Measurements from ENCODE around the gene PRSS2. TPM values are rescaled to one million over a fixed set of nuclear protein-coding genes. Genes with fewer than 3 reads are reported as not detected.
"Not testable (repeated sequence)": the region's sequence is repeated elsewhere in the genome, so short reads cannot be mapped to it uniquely, and the experiment has no call there.

The PRSS2 gene
- total RNA-seq, 2 experiments from 2014 or later: not detected

DNA sequence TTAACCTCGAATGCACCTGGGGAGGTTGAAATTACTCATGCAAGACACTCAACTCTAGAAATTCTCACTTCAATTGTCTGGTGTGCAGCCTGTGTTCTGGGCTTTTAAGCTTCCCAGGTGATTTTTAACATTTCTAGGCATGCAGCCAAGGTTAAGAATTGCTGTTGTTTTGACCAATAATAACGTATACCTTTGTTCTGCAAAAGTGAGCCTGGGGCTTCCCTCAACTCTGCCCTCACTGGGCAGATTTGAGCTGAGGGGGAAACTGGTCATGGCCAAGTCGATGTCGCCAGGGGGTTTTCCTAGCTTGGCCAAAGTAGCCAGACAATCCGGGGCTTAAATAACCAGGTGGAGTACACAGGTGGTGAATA, 568 bp downstream of the PRSS2 start:
- POLR2A ChIA-PET: interaction anchor here (1.0 to 1.5 kb wide), 2 partner anchors 14 to 134 kb away, joined by 3 read pairs; no protein-coding TSS in a partner anchor
- DNase-seq: no peak
- H3K36me3 Mint-ChIP-seq (ENCODE audit: low read depth): no peaks in the 10 kb centered on the region
- H3K27me3 Mint-ChIP-seq: no peaks in the 10 kb centered on the region
- H3K4me3 Mint-ChIP-seq: no peak overlapping the region
- no peak overlapping the region for H3K27ac Mint-ChIP-seq
- peaks cover 15% of the 10 kb centered on the region for H3K4me1 Mint-ChIP-seq
- H3K9me3 Mint-ChIP-seq: no peaks in the 10 kb centered on the region
- CTCF ChIA-PET: no interaction called here

GRCh38 chr7:142772051-142772450, 1.3 kb downstream of the PRSS2 start:
- Mint-ChIP-seq H3K27ac (no peak overlapping the region), H3K4me1 (peaks cover 15% of the 10 kb centered on the region), H3K36me3 (ENCODE audit: low read depth) (no peaks in the 10 kb centered on the region), H3K27me3 (no peaks in the 10 kb centered on the region), H3K9me3 (no peaks in the 10 kb centered on the region), H3K4me3 (no peak overlapping the region)
- ChIA-PET CTCF (no interaction called here), POLR2A (interaction anchor here (1.0 to 1.5 kb wide), 2 partner anchors 14 to 135 kb away, joined by 3 read pairs; no protein-coding TSS in a partner anchor)
- no peak for DNase-seq

GRCh38 chr7:142772673-142773072, 1.9 kb downstream of the PRSS2 start:
- no peak for DNase-seq
- no peaks in the 10 kb centered on the region for H3K36me3 Mint-ChIP-seq (ENCODE audit: low read depth)
- H3K4me3 Mint-ChIP-seq: no peak overlapping the region
- peaks cover 17% of the 10 kb centered on the region for H3K4me1 Mint-ChIP-seq
- no peaks in the 10 kb centered on the region for H3K9me3 Mint-ChIP-seq
- no peak overlapping the region for H3K27ac Mint-ChIP-seq
- POLR2A ChIA-PET: no interaction called here
- CTCF ChIA-PET: no interaction called here
- no peaks in the 10 kb centered on the region for H3K27me3 Mint-ChIP-seq

DNA sequence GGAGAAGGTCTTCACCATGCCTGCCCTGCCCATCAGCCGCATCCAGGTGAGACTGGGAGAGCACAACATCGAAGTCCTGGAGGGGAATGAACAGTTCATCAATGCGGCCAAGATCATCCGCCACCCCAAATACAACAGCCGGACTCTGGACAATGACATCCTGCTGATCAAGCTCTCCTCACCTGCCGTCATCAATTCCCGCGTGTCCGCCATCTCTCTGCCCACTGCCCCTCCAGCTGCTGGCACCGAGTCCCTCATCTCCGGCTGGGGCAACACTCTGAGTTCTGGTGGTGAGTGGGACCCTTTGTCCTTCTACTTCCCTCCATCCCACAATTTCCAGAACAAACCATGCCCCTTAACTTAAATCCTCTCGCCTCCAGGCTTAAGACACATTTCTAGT, 2.5 kb downstream of the PRSS2 start:
- Mint-ChIP-seq H3K36me3 (ENCODE audit: low read depth) (no peaks in the 10 kb centered on the region), H3K27ac (no peak overlapping the region), H3K27me3 (no peaks in the 10 kb centered on the region), H3K4me1 (peaks cover 22% of the 10 kb centered on the region), H3K9me3 (no peaks in the 10 kb centered on the region), H3K4me3 (no peak overlapping the region)
- DNase-seq: no peak
- ChIA-PET CTCF (no interaction called here), POLR2A (no interaction called here)

DNA sequence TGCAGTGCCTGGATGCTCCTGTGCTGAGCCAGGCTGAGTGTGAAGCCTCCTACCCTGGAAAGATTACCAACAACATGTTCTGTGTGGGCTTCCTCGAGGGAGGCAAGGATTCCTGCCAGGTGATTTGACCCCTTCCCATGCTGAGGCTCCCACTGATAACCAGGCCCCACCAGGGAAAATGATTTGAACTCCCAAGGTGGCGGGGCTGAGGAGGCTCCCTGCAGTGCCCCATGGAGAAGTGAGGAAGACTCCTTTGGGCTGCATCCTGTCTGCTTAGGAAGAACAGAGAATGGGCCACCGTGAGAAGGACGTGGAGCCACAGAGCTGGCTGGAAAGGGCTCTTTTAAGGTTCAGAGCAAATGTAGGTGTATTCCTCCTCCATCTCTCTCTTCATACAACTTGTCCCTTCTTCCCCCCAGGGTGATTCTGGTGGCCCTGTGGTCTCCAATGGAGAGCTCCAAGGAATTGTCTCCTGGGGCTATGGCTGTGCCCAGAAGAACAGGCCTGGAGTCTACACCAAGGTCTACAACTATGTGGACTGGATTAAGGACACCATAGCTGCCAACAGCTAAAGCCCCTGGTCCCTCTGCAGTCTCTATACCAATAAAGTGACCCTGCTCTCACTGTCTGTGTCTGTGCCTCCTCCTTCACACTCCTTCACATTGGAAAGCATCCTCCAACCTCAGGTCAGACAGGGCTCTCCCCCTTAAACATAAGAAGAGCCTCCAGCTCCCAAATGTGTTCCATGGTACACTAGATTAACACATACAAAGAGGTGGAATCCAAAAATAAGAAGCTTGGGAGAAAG, 3.4 kb downstream of the PRSS2 start:
- no peaks in the 10 kb centered on the region for H3K36me3 Mint-ChIP-seq (ENCODE audit: low read depth)
- ChIA-PET CTCF (interaction anchor here (1.7 kb wide), 1 partner anchor 9 kb away, joined by 6 read pairs; no protein-coding TSS in a partner anchor), POLR2A (no interaction called here)
- no peaks in the 10 kb centered on the region for H3K27me3 Mint-ChIP-seq
- no peak overlapping the region for H3K27ac Mint-ChIP-seq
- H3K4me1 Mint-ChIP-seq: peaks cover 25% of the 10 kb centered on the region
- no peak overlapping the region for H3K4me3 Mint-ChIP-seq
- DNase-seq: no peak
- no peaks in the 10 kb centered on the region for H3K9me3 Mint-ChIP-seq

DNA sequence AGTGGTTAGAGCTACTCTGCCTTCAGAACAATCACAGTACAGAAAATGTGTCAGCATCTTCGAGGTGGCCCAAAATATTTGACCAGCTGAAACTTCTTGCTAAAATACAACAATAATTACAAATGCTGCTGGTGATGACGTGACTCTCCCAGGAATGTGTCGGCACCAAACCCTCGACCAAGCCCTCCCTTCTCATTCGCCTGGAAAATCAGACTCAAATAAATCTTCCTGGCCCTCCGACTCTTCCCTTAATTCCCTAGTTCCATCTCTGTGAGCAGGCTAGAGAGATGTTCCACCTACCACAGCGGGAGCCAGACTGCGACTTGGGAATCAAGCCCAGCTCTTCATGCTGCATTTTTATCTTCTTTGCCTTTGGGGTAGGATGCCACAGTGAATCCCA, 4.1 kb downstream of the PRSS2 start:
- no peak for DNase-seq
- ChIA-PET CTCF (interaction anchor here (1.7 kb wide), 1 partner anchor 8 kb away, joined by 6 read pairs; no protein-coding TSS in a partner anchor), POLR2A (no interaction called here)
- H3K4me1 Mint-ChIP-seq: peaks cover 25% of the 10 kb centered on the region
- H3K9me3 Mint-ChIP-seq: no peaks in the 10 kb centered on the region
- no peaks in the 10 kb centered on the region for H3K36me3 Mint-ChIP-seq (ENCODE audit: low read depth)
- H3K27ac Mint-ChIP-seq: no peak overlapping the region
- no peak overlapping the region for H3K4me3 Mint-ChIP-seq
- no peaks in the 10 kb centered on the region for H3K27me3 Mint-ChIP-seq

DNA sequence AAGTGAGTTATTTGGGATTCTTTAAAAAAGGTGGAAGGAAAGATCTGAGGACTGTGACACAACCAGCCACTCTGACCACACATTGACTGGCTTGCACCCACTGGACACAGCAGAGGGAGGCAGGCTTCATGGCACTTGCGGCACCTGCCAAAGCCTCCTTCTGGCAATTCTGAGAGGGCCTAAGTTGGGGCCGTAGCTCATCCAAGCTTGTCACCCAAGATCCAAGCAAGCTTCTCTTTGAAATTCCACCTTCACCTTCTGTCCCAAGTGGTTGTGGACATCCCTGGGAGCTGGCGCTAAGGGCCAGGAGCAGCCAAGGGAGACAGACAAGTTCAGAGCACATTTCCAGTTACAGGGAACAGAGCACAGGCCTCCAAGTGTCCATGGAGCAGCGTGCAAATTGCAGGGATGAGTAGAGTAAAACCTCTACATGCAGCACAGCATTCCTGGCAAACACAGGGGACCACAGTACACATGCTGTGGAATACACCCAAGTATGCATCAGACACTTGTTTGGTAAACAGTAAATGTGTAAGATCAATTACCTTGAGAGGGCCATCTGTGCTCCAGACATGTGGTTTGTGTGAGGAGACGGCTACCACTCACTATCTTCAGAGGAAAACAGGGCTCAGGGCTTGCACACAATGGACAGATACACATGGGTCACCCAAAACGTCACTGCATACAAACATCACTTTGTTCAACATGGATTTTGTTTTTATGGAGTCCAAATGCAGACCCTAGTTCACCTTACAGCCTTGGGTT, 4.8 kb downstream of the PRSS2 start:
- not testable (repeated sequence) for H3K4me3 Mint-ChIP-seq
- CTCF ChIA-PET: interaction anchor here (1.7 kb wide), 1 partner anchor 8 kb away, joined by 6 read pairs; no protein-coding TSS in a partner anchor
- peaks cover 22% of the 10 kb centered on the region for H3K4me1 Mint-ChIP-seq

GRCh38 chr7:142776206-142776844, 5.6 kb downstream of the PRSS2 start:
- H3K36me3 Mint-ChIP-seq (ENCODE audit: low read depth): no peaks in the 10 kb centered on the region
- DNase-seq: no peak
- H3K9me3 Mint-ChIP-seq: no peaks in the 10 kb centered on the region
- CTCF ChIA-PET: no interaction called here
- POLR2A ChIA-PET: no interaction called here
- no peaks in the 10 kb centered on the region for H3K27me3 Mint-ChIP-seq
- H3K4me1 Mint-ChIP-seq: peaks cover 16% of the 10 kb centered on the region
- H3K4me3 Mint-ChIP-seq: no peak overlapping the region
- H3K27ac Mint-ChIP-seq: no peak overlapping the region

More for the DNA sequence above, 4.8 kb downstream of the PRSS2 start:
- H3K36me3 Mint-ChIP-seq (ENCODE audit: low read depth); H3K9me3 Mint-ChIP-seq; POLR2A ChIA-PET; H3K27me3 Mint-ChIP-seq; DNase-seq; H3K27ac Mint-ChIP-seq: not testable (repeated sequence)

GRCh38 chr7:142776845-142777225, 6.1 kb downstream of the PRSS2 start:
- H3K4me3 Mint-ChIP-seq; CTCF ChIA-PET; POLR2A ChIA-PET; H3K36me3 Mint-ChIP-seq (ENCODE audit: low read depth); H3K27me3 Mint-ChIP-seq; H3K27ac Mint-ChIP-seq; DNase-seq; H3K9me3 Mint-ChIP-seq: not testable (repeated sequence)
- H3K4me1 Mint-ChIP-seq: peaks cover 16% of the 10 kb centered on the region

DNA sequence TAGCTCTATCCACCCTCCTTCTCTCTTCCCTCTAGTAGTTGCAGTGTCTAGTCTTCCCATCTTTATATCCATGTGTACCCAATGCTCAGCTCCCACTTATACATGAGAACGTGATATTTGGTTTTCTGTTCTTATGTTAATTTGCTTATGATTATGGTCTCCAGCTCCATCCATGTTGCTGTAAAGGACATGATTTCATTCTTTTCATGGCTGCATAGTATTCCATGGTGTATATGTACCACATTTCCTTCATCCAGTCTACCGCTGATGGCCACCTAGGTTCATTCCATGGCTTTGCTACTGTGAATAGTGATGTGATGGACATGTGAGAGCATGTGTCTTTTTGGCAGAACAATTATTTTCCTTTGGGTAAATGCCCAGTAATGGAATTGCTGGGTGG, 6.5 kb downstream of the PRSS2 start:
- ChIA-PET CTCF (no interaction called here), POLR2A (no interaction called here)
- Mint-ChIP-seq H3K4me1 (peaks cover 16% of the 10 kb centered on the region), H3K36me3 (ENCODE audit: low read depth) (no peaks in the 10 kb centered on the region), H3K4me3 (no peak overlapping the region), H3K27ac (no peak overlapping the region), H3K9me3 (no peaks in the 10 kb centered on the region), H3K27me3 (no peaks in the 10 kb centered on the region)
- DNase-seq: no peak

DNA sequence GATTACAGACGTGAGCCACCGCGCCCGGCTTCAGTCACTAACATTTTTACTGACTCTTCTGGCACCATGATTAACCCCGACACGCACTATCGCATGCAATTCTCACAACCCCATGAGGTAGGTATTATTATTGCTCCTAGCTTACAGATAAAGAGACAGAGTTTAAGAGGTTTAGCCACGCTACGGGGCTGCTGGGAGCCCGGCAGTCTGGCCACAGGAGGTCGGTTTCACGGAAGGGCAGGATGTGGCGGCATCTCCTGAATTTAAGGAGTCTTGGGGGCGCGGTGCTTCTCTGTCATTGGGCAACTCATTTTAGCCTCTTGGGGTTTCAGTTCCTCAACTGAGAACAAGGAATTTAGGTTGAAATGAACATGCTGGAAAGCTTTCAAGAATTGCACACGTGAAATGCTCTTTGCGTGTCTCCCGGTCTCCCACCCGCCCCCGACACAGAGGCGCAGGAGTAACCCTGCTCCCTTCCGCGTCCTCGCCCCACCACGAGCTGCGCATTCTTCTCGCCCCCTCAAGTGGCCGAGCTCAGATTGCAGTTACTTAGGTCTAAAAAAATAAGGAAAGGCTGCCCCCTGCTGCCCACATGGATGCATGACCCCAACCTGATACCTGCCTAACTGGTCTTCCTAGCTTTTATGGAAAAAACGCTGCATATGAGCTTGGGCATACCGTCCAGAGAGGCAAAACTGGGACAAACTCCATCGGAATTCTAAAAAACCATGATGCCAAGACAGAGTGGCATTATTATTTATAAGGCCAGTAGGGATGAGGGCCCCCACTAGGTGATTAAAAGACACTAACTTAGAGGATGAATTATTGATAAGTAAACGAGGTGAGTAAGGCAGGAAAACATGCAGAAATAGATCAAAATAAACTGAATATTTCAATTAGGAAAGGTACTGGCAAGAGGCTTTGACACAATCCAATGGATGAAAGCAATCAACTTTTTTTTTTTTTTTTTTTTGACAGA, 12.4 kb downstream of the PRSS2 start:
- H3K27me3 Mint-ChIP-seq: no peaks in the 10 kb centered on the region
- no peaks in the 10 kb centered on the region for H3K9me3 Mint-ChIP-seq
- peak; percentile 84 for DNase-seq
- peaks cover 22% of the 10 kb centered on the region for H3K4me1 Mint-ChIP-seq
- H3K27ac Mint-ChIP-seq: peak overlapping the region; percentile 89
- POLR2A ChIA-PET: interaction anchor here (1.0 to 21.1 kb wide), 7 partner anchors 24 to 154 kb away, joined by 3 to 2273 read pairs (median 10); no protein-coding TSS in a partner anchor
- H3K4me3 Mint-ChIP-seq: peak overlapping the region; percentile 64
- CTCF ChIA-PET: interaction anchor here (0.6 to 12.9 kb wide), 28 partner anchors 9 to 248 kb away, joined by 3 to 300 read pairs (median 6); no protein-coding TSS in a partner anchor
- peaks cover 15% of the 10 kb centered on the region for H3K36me3 Mint-ChIP-seq (ENCODE audit: low read depth)

GRCh38 chr7:142784096-142784495, 13.3 kb downstream of the PRSS2 start:
- H3K9me3 Mint-ChIP-seq: no peaks in the 10 kb centered on the region
- DNase-seq: no peak
- H3K4me3 Mint-ChIP-seq: no peak overlapping the region
- H3K27me3 Mint-ChIP-seq: no peaks in the 10 kb centered on the region
- ChIA-PET POLR2A (interaction anchor here (1.2 to 21.1 kb wide), 4 partner anchors 23 to 152 kb away, joined by 6 to 2273 read pairs (median 30); no protein-coding TSS in a partner anchor), CTCF (interaction anchor here (0.7 to 12.9 kb wide), 11 partner anchors 10 to 152 kb away, joined by 3 to 300 read pairs (median 7); no protein-coding TSS in a partner anchor)
- H3K36me3 Mint-ChIP-seq (ENCODE audit: low read depth): peaks cover 23% of the 10 kb centered on the region
- H3K4me1 Mint-ChIP-seq: peaks cover 18% of the 10 kb centered on the region
- H3K27ac Mint-ChIP-seq: peak overlapping the region; percentile 89
